ENCODE results near the gene SYNE1.

Gene SYNE1

GRCh38 chr6:152173957-152174356 is 463.2 kb downstream of the SYNE1 start:
- TF ChIP-seq CTCF (IDR thresholded peaks at IDR 0.05; ENCODE audit: low read depth, low read length) = no peak
- in situ Hi-C loops (cut with HindIII; ENCODE audit: low sequenced_read_pairs) = no loop called here

GRCh38 chr6:152173321-152173720 is 463.8 kb downstream of the SYNE1 start:
- DNase-seq (ENCODE audit: low read depth, low spot score) = no peak
- no peak overlapping the region for H3K4me3 ChIP-seq (ENCODE audit: low read depth, low read length)
- no peak for TF ChIP-seq CTCF (IDR thresholded peaks at IDR 0.05; ENCODE audit: low read depth, low read length)
- in situ Hi-C loops (cut with HindIII; ENCODE audit: low sequenced_read_pairs) = no loop called here

More at GRCh38 chr6:152173957-152174356, 463.2 kb downstream of the SYNE1 start:
- H3K4me3 ChIP-seq (ENCODE audit: low read depth, low read length) = no peak overlapping the region
- no peak for DNase-seq (ENCODE audit: low read depth, low spot score)

GRCh38 chr6:152170702-152171667 is 466.2 kb downstream of the SYNE1 start:
- TF ChIP-seq CTCF (IDR thresholded peaks at IDR 0.05; ENCODE audit: low read depth, low read length) = no peak
- no peak overlapping the region for H3K4me3 ChIP-seq (ENCODE audit: low read depth, low read length)
- in situ Hi-C loops (cut with HindIII; ENCODE audit: low sequenced_read_pairs) = no loop called here
- peak; percentile 82 for DNase-seq (ENCODE audit: low read depth, low spot score)

- H3K4me3 ChIP-seq (ENCODE audit: low read depth, low read length) = no peak overlapping the region
- no peak for DNase-seq (ENCODE audit: low read depth, low spot score)
- in situ Hi-C loops (cut with HindIII; ENCODE audit: low sequenced_read_pairs) = no loop called here
Observed at GRCh38 chr6:152170313-152170701, 466.9 kb downstream of the SYNE1 start.

GRCh38 chr6:152167641-152168603 is 469.2 kb downstream of the SYNE1 start:
- no peak for TF ChIP-seq CTCF (IDR thresholded peaks at IDR 0.05; ENCODE audit: low read depth, low read length)
- in situ Hi-C loops (cut with HindIII; ENCODE audit: low sequenced_read_pairs) = no loop called here
- DNase-seq (ENCODE audit: low read depth, low spot score) = no peak
- no peak overlapping the region for H3K4me3 ChIP-seq (ENCODE audit: low read depth, low read length)

More at GRCh38 chr6:152170313-152170701, 466.9 kb downstream of the SYNE1 start:
- no peak for TF ChIP-seq CTCF (IDR thresholded peaks at IDR 0.05; ENCODE audit: low read depth, low read length)

GRCh38 chr6:152166897-152167296 is 470.3 kb downstream of the SYNE1 start:
- TF ChIP-seq CTCF (IDR thresholded peaks at IDR 0.05; ENCODE audit: low read depth, low read length) = no peak
- no peak for DNase-seq (ENCODE audit: low read depth, low spot score)
- no peak overlapping the region for H3K4me3 ChIP-seq (ENCODE audit: low read depth, low read length)
- in situ Hi-C loops (cut with HindIII; ENCODE audit: low sequenced_read_pairs) = no loop called here

Measured in astrocyte of the spinal cord (primary cell).